Endometrial microvascular endothelial cells (primary cell): ENCODE measurements around the gene LYSMD3. TPM values are rescaled to one million over a fixed set of nuclear protein-coding genes. Genes with fewer than 3 reads are reported as not detected.

ENCODE experiments used
- in situ Hi-C: cut with HindIII; loops from 2 replicates; pipeline ENCODE4 v1.10.0; 2017; ENCODE audit warnings: low sequenced_read_pairs, low pct_unique_long_range_greater_than_20kb; ENCODE audit errors: inconsistent ontology term
- total RNA-seq: library from RNA; depleted of rRNA; stranded (reverse); fragments of >200 nt; gene quantifications from one replicate; pipeline ENCODE4 v1.2.3, GENCODE V29; 2015; ENCODE audit errors: inconsistent ontology term

LYSMD3 gene
- total RNA-seq, 1 donor from 2014 or later = 20.3 TPM

- in situ Hi-C loops = no loop called here
Measured at GRCh38 chr5:90503596-90503995, 25.8 kb downstream of the LYSMD3 start.

- in situ Hi-C loops = no loop called here
Measured at GRCh38 chr5:90495146-90495545, 34.2 kb downstream of the LYSMD3 start.

DNA sequence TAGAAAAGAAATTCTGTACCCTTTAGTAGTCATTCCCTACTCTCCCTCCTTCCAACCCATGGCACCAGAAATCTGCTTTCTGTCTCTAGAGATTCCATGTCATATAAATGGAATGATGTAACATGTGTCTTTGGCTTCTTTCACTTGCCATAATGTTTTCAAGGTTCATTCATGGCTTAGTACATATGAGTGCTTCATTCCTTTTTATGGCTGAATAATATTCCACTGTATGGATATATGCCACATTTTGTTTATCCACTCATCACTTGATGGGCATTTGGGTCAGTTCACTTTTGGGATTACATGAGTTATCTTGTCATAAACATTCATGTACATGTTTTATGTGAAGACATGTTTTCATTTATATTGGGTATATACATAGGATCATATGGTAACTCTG is 35.3 kb downstream of the LYSMD3 start:
- in situ Hi-C loops = no loop called here

GRCh38 chr5:90488791-90489190 is 40.6 kb downstream of the LYSMD3 start:
- in situ Hi-C loops = no loop called here

DNA sequence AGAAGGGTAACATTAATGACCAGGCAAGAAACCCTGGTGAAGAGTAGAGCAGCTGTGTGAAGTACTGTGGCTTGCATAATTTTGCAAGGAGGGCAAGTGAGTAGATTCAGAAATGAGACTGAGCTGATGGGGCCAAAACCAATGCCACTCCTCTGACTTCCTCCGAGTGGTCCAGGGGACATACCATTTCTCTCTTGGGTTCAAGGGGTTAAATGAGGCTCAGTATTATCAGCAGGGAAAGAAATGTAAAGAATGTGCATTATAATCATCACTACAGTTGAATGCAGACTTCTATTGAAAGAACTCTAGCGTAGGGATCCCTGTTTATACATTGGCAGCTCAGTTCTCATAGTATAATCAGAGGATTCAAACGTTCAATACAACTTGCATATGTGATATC is 44.8 kb downstream of the LYSMD3 start:
- in situ Hi-C loops = no loop called here

- in situ Hi-C loops = no loop called here
Measured at GRCh38 chr5:90483206-90483605, 46.2 kb downstream of the LYSMD3 start.

DNA sequence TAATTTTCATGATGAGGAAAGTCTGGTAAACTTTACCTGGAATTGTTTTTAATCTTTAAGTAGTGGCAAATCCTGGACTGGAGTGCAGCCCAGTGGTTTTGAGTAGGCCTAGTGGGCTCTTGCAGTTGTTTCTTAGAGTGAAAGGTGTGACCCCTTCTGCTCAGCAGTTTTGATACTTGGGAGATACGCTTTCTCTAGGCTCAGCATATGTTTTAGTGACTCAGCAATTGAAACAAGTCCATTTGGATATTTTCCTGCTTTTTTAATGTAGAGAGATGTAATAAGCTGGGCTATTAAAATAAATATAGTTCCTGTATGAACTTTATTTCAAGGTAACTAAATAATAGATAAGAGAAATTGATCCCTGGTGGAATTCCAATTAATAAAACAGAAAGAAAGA is 48.7 kb downstream of the LYSMD3 start:
- in situ Hi-C loops = no loop called here

- in situ Hi-C loops = no loop called here
Measured at GRCh38 chr5:90479611-90480385, 49.6 kb downstream of the LYSMD3 start.

GRCh38 chr5:90477621-90478215 is 51.7 kb downstream of the LYSMD3 start:
- in situ Hi-C loops = no loop called here

GRCh38 chr5:90477073-90477472 is 52.3 kb downstream of the LYSMD3 start:
- in situ Hi-C loops = no loop called here

- in situ Hi-C loops = no loop called here
Measured at GRCh38 chr5:90476391-90476790, 53.0 kb downstream of the LYSMD3 start.

- in situ Hi-C loops = no loop called here
Measured at GRCh38 chr5:90475436-90475980, 53.9 kb downstream of the LYSMD3 start.

- in situ Hi-C loops = no loop called here
Measured at GRCh38 chr5:90474235-90475107, 54.9 kb downstream of the LYSMD3 start, which contains the start of the genes MBLAC2 and POLR3G. Gene MBLAC2 (minus strand): TSS chr5:90474771. CDS start chr5:90474292, 479 bp downstream. Gene POLR3G (plus strand): TSS chr5:90474864. CDS start chr5:90485568, 10,704 bp downstream.

DNA sequence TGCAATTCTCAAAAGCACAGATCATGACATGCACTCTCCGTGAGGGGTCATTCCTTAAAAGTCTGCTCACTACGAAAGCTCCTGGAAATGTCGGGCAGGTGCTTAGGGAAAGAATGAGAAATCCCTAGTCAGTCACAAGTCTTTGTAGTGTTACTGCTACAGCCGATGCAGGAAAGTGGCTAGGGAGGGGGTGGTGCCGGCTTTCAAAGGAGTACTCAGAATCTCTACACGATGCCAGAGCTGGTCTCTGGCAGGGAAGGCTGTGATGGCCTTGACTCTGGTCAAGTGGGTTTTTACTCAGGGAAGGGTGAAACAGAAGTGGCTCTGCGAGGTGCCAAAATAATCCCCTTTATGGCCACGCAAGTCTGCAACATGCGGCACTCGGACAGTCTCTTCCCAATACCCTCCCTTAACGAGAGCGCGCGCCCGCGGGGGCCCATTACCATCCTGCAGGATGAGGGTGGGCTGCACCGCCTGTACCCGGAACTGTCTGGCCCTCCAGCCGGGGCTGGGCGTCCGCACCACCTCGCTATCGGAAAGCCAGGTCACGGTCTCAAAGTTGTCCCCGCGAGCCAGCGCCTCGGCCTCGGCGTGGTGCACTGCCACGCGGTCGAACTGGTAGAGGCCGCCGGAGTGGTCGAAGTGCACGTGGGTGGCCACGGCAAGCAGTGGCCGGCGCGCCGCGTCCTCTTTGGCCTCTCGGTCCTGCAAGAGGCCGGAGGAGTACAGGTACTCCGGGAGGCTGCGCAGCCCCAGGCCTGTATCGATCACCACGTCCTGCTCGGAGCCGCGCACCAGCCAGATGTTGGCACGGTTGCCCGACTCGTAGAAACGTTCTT is 55.8 kb downstream of the LYSMD3 start:
- in situ Hi-C loops = no loop called here

- in situ Hi-C loops = no loop called here
Measured at GRCh38 chr5:90472783-90473395, 56.5 kb downstream of the LYSMD3 start.
